Neural progenitor cell (in vitro differentiated cells): ENCODE measurements around the gene HK2.

Source experiments
- CTCF ChIP-seq: fragments of 200-600 bp; sonication (generic); IDR thresholded peaks from 2 replicates; pipeline ENCODE4 v1.5.1; 2017; ENCODE audit warnings: antibody characterized with exemption, mild to moderate bottlenecking
- EZH2 ChIP-seq: fragments of 200-600 bp; sonication (generic); IDR thresholded peaks from 2 replicates; pipeline ENCODE4 v1.6.1; 2017; ENCODE audit warnings: antibody characterized with exemption, mild to moderate bottlenecking, moderate library complexity
- EZH2phosphoT487 ChIP-seq: fragments of 200-600 bp; sonication (generic); IDR thresholded peaks from 2 replicates; pipeline ENCODE4 v1.6.1; 2017; ENCODE audit warnings: antibody characterized with exemption

GRCh38 chr2:74845991-74846390, 12.1 kb downstream of the HK2 start:
- TF ChIP-seq CTCF: no peak
- TF ChIP-seq EZH2phosphoT487: no peak
- TF ChIP-seq EZH2: no peak
